ENCODE data around the gene MOV10L1.

DNA sequence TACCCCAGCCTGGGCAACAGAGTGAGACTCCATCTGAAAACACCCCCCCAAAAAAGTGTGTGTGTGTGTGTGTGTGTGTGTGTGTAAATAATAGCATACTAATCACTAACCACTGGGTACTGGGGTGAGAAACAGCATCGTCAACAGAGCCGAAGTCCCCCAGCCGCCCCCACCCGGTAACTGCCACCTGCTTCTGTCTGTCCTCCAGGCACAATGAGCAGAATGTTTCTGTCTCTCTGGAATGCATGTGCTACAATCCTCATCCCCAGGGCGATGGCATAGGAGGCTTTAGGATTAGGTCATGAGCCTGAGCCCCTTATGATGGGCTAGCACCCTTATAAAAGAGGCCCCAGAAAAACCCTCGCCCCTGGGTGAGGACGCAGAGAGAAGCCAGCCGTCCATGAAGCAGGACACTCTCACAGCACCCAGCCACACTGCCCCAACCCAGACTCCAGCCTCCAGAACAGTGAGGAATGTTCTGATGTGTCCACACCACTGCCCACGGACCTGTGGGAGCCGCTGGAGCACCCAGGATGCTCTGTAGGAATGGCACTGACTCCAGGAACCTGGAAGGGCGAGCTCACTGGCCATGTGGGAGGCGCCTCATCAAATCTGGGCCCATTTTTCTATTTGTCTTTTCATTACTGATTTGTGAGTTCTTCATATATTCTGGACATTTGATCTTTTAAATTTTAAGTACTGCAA lies 41.6 kb upstream of the MOV10L1 start:
- TF ChIP-seq, protein P1, sequence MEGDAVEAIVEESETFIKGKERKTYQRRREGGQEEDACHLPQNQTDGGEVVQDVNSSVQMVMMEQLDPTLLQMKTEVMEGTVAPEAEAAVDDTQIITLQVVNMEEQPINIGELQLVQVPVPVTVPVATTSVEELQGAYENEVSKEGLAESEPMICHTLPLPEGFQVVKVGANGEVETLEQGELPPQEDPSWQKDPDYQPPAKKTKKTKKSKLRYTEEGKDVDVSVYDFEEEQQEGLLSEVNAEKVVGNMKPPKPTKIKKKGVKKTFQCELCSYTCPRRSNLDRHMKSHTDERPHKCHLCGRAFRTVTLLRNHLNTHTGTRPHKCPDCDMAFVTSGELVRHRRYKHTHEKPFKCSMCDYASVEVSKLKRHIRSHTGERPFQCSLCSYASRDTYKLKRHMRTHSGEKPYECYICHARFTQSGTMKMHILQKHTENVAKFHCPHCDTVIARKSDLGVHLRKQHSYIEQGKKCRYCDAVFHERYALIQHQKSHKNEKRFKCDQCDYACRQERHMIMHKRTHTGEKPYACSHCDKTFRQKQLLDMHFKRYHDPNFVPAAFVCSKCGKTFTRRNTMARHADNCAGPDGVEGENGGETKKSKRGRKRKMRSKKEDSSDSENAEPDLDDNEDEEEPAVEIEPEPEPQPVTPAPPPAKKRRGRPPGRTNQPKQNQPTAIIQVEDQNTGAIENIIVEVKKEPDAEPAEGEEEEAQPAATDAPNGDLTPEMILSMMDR (conservative IDR thresholded peaks at IDR 0.05; ENCODE audit: low read length) = no peak
- TF ChIP-seq EZH2phosphoT487 (IDR thresholded peaks at IDR 0.05; ENCODE audit: borderline replicate concordance, low read depth, low read length) = no peak
